Measurements from ENCODE around the gene ARHGAP8. TPM values are rescaled to one million over a fixed set of nuclear protein-coding genes. Genes with fewer than 3 reads are reported as not detected.

ARHGAP8 gene
- total RNA-seq, 2 experiments from 2014 or later = 2.1 to 3.2 TPM

- Mint-ChIP-seq H3K9me3 (no peaks in the 10 kb centered on the region), H3K27ac (peak overlapping the region; percentile 88), H3K27me3 (no peaks in the 10 kb centered on the region), H3K4me3 (no peak overlapping the region), H3K4me1 (ENCODE audit: low read depth) (peaks cover 40% of the 10 kb centered on the region), H3K36me3 (ENCODE audit: low read depth) (peaks cover 2% of the 10 kb centered on the region)
- POLR2A ChIA-PET = interaction anchor here (0.6 kb wide), 1 partner anchor 10 kb away, joined by 3 read pairs; no protein-coding TSS in a partner anchor
- intact Hi-C loops (cut with micrococcal nuclease) = no loop called here
- no peak for DNase-seq
- no peak for TF ChIP-seq CTCF (IDR thresholded peaks at IDR 0.05)
- CTCF ChIA-PET = no interaction called here
- no peak for ATAC-seq
Observed at GRCh38 chr22:44711241-44711560, 41.2 kb upstream of the ARHGAP8 start.

- peak overlapping the region; percentile 88 for H3K27ac Mint-ChIP-seq
- POLR2A ChIA-PET = interaction anchor here (0.6 to 1.5 kb wide), 3 partner anchors 11 to 218 kb away, joined by 3 to 5 read pairs (median 3); no protein-coding TSS in a partner anchor
- CTCF ChIA-PET = interaction anchor here (1.4 kb wide), 1 partner anchor 14 kb away, joined by 5 read pairs; no protein-coding TSS in a partner anchor
- no peak overlapping the region for H3K4me3 Mint-ChIP-seq
- peaks cover 36% of the 10 kb centered on the region for H3K4me1 Mint-ChIP-seq (ENCODE audit: low read depth)
- H3K9me3 Mint-ChIP-seq = no peaks in the 10 kb centered on the region
- H3K27me3 Mint-ChIP-seq = no peaks in the 10 kb centered on the region
- no peak for TF ChIP-seq CTCF (IDR thresholded peaks at IDR 0.05)
- DNase-seq (no peak), ATAC-seq (no peak)
- intact Hi-C loops (cut with micrococcal nuclease) = no loop called here
- peaks cover 2% of the 10 kb centered on the region for H3K36me3 Mint-ChIP-seq (ENCODE audit: low read depth)
Observed at GRCh38 chr22:44711690-44712555, 40.5 kb upstream of the ARHGAP8 start.

- ChIA-PET CTCF (interaction anchor here (1.4 kb wide), 1 partner anchor 15 kb away, joined by 5 read pairs; no protein-coding TSS in a partner anchor), POLR2A (interaction anchor here (1.1 to 1.5 kb wide), 2 partner anchors 18 to 219 kb away, joined by 3 to 5 read pairs; no protein-coding TSS in a partner anchor)
- Mint-ChIP-seq H3K27me3 (no peaks in the 10 kb centered on the region), H3K36me3 (ENCODE audit: low read depth) (peaks cover 2% of the 10 kb centered on the region), H3K4me1 (ENCODE audit: low read depth) (peaks cover 33% of the 10 kb centered on the region), H3K9me3 (no peaks in the 10 kb centered on the region), H3K27ac (no peak overlapping the region), H3K4me3 (no peak overlapping the region)
- intact Hi-C loops (cut with micrococcal nuclease) = no loop called here
- TF ChIP-seq CTCF (IDR thresholded peaks at IDR 0.05) = no peak
- no peak for DNase-seq
- no peak for ATAC-seq
Observed at GRCh38 chr22:44712962-44713361, 39.4 kb upstream of the ARHGAP8 start.

- no peak overlapping the region for H3K27ac Mint-ChIP-seq
- ChIA-PET POLR2A (no interaction called here), CTCF (interaction anchor here (0.6 to 0.9 kb wide), 2 partner anchors 15 to 17 kb away, joined by 3 read pairs; no protein-coding TSS in a partner anchor)
- intact Hi-C loops (cut with micrococcal nuclease) = no loop called here
- ATAC-seq (no peak), DNase-seq (no peak)
- H3K4me1 Mint-ChIP-seq (ENCODE audit: low read depth) = peaks cover 27% of the 10 kb centered on the region
- no peaks in the 10 kb centered on the region for H3K9me3 Mint-ChIP-seq
- TF ChIP-seq CTCF (IDR thresholded peaks at IDR 0.05) = no peak
- H3K36me3 Mint-ChIP-seq (ENCODE audit: low read depth) = peaks cover 4% of the 10 kb centered on the region
- H3K27me3 Mint-ChIP-seq = no peaks in the 10 kb centered on the region
- no peak overlapping the region for H3K4me3 Mint-ChIP-seq
Observed at GRCh38 chr22:44714703-44715350, 37.5 kb upstream of the ARHGAP8 start.

- H3K4me3 Mint-ChIP-seq = no peak overlapping the region
- DNase-seq (peak; percentile 18), ATAC-seq (peak; percentile 73)
- peaks cover 14% of the 10 kb centered on the region for H3K4me1 Mint-ChIP-seq (ENCODE audit: low read depth)
- H3K27me3 Mint-ChIP-seq = no peaks in the 10 kb centered on the region
- H3K27ac Mint-ChIP-seq = peak overlapping the region; percentile 57
- intact Hi-C loops (cut with micrococcal nuclease) = no loop called here
- no peaks in the 10 kb centered on the region for H3K9me3 Mint-ChIP-seq
- ChIA-PET POLR2A (no interaction called here), CTCF (no interaction called here)
- H3K36me3 Mint-ChIP-seq (ENCODE audit: low read depth) = peaks cover 3% of the 10 kb centered on the region
- no peak for TF ChIP-seq CTCF (IDR thresholded peaks at IDR 0.05)
Observed at GRCh38 chr22:44718418-44718817, 34.0 kb upstream of the ARHGAP8 start.
